ENCODE results near the gene ZBBX.

GRCh38 chr3:167287308-167287707 lies 92.8 kb downstream of the ZBBX start:
- TF ChIP-seq RCOR1 (IDR thresholded peaks at IDR 0.05; ENCODE audit: low read length) (no peak), FOXM1 (IDR thresholded peaks at IDR 0.05; ENCODE audit: low read depth) (no peak), GABPA (IDR thresholded peaks at IDR 0.05; ENCODE audit: low read depth) (no peak), CTCF (IDR thresholded peaks at IDR 0.05) (no peak), SMC3 (IDR thresholded peaks at IDR 0.05; ENCODE audit: low read depth, low read length) (no peak)
